ENCODE results near the gene RGS6.

GRCh38 chr14:72284176-72284575, 351.9 kb downstream of the RGS6 start:
- TF ChIP-seq EZH2 (IDR thresholded peaks at IDR 0.05; ENCODE audit: low read length, unreplicated experiment): no peak
- no peak for TF ChIP-seq CTCF (conservative IDR thresholded peaks at IDR 0.05; ENCODE audit: low read depth, low read length)
